SK-N-SH (cell line): ENCODE data around the gene FAM169A. TPM values are rescaled to one million over a fixed set of nuclear protein-coding genes. Genes with fewer than 3 reads are reported as not detected.

ENCODE experiments used
- CTCF ChIA-PET: fragments of 300-600, 350-600 bp; formaldehyde crosslinking; extraction: SDS; loops from one replicate; lab custom pipeline; 2021; lab: Yijun Ruan, JAX
- POLR2A ChIA-PET: fragments of 350-600 bp; sonication (Branson Sonifier 250); formaldehyde crosslinking; extraction: SDS; loops from one replicate; lab custom pipeline; 2020; ENCODE audit warnings: antibody characterized with exemption, inconsistent platforms; lab: Yijun Ruan, JAX
- DNase-seq: peaks from one replicate; pipeline ENCODE4 v3.0.0; 2012
- H2AFZ ChIP-seq: fragments of 200-600 bp; sonication (generic); 2 replicates; pipeline ENCODE4 v1.8.1; 2016; ENCODE audit warnings: antibody characterized with exemption, mild to moderate bottlenecking, low read depth
- H3F3A ChIP-seq: fragments of 200-600 bp; sonication (generic); replicated peaks from 2 replicates; pipeline ENCODE3; 2016; ENCODE audit warnings: antibody characterized with exemption, mild to moderate bottlenecking; ENCODE audit not compliant: insufficient read depth
- H3K27ac ChIP-seq, 2 experiments: fragments of 200-500 bp in 1 of 2; fragments of 200-600 bp in 1 of 2; sonication (Bioruptor generic) in 1 of 2; sonication (generic), shearing (Covaris generic) in 1 of 2; 2 replicates each; pipeline versions ENCODE4 v1.5.1 to v1.6.1; 2014 to 2016; ENCODE audit warnings: low read depth in 2 of 2, inconsistent platforms in 1 of 2, low read length in 1 of 2, mild to moderate bottlenecking in 1 of 2, mixed read lengths in 1 of 2
- H3K27me3 ChIP-seq: fragments of 200-600 bp; sonication (generic), shearing (Covaris generic); 2 replicates; pipeline ENCODE4 v1.6.1; 2016; ENCODE audit warnings: mixed run types; ENCODE audit not compliant: insufficient read depth
- H3K36me3 ChIP-seq, 2 experiments: fragments of 200-500 bp in 1 of 2; fragments of 200-600 bp in 1 of 2; sonication (Bioruptor generic) in 1 of 2; sonication (generic) in 1 of 2; replicated peaks in 1 of 2; 2 replicates each; pipeline versions ENCODE3 to v1.5.1; 2014 to 2016; ENCODE audit warnings: low read length in 1 of 2, mild to moderate bottlenecking in 1 of 2; ENCODE audit not compliant: insufficient read depth in 2 of 2, control insufficient read depth in 1 of 2
- H3K4me1 ChIP-seq, 2 experiments: fragments of 200-500 bp in 1 of 2; fragments of 200-600 bp in 1 of 2; sonication (Bioruptor generic) in 1 of 2; sonication (generic), shearing (Covaris generic) in 1 of 2; 2 replicates each; pipeline versions ENCODE4 v1.5.1 to v1.6.1; 2014 to 2016; ENCODE audit warnings: low read depth in 1 of 2, low read length in 1 of 2, mixed run types in 1 of 2; ENCODE audit not compliant: insufficient read depth in 2 of 2, control insufficient read depth in 1 of 2
- H3K4me2 ChIP-seq: fragments of 200-600 bp; sonication (generic), shearing (Covaris generic); 2 replicates; pipeline ENCODE4 v1.6.1; 2017; ENCODE audit warnings: mixed run types
- H3K4me3 ChIP-seq, 2 experiments: fragments of 200-500 bp in 1 of 2; fragments of 200-600 bp in 1 of 2; sonication (Bioruptor generic) in 1 of 2; sonication (generic), shearing (Covaris generic) in 1 of 2; 2 replicates each; pipeline versions ENCODE4 v1.5.1 to v1.8.1; 2014 to 2016; ENCODE audit warnings: low read depth in 2 of 2, inconsistent platforms in 1 of 2, low read length in 1 of 2, mild to moderate bottlenecking in 1 of 2, mixed read lengths in 1 of 2, moderate library complexity in 1 of 2
- H3K79me2 ChIP-seq: fragments of 200-600 bp; sonication (generic); 2 replicates; pipeline ENCODE4 v1.8.1; 2017; ENCODE audit warnings: mild to moderate bottlenecking; ENCODE audit not compliant: insufficient read depth
- H3K9ac ChIP-seq: fragments of 200-600 bp; sonication (generic); 2 replicates; pipeline ENCODE4 v1.6.1; 2017; ENCODE audit warnings: mixed run types
- H3K9me2 ChIP-seq: fragments of 200-600 bp; sonication (generic); 2 replicates; pipeline ENCODE4 v1.6.1; 2017; ENCODE audit warnings: mixed run types
- H3K9me3 ChIP-seq: fragments of 200-600 bp; sonication (generic); 2 replicates; pipeline ENCODE4 v1.6.1; 2017; ENCODE audit warnings: mixed run types, mild to moderate bottlenecking, moderate library complexity
- H4K20me1 ChIP-seq: fragments of 200-600 bp; sonication (generic); 2 replicates; pipeline ENCODE4 v1.6.1; 2017; ENCODE audit warnings: mild to moderate bottlenecking, mixed run types; ENCODE audit not compliant: insufficient read depth
- CHD2 ChIP-seq: fragments of 150-350 bp; IDR thresholded peaks from 2 replicates; pipeline ENCODE4 v1.6.1; 2018; ENCODE audit warnings: low read length; ENCODE audit not compliant: partially characterized antibody
- CTCF ChIP-seq: fragments of 200-600 bp; sonication (generic); IDR thresholded peaks from 2 replicates; pipeline ENCODE4 v1.6.1; 2017; ENCODE audit warnings: antibody characterized with exemption, mild to moderate bottlenecking, moderate library complexity
- ELF1 ChIP-seq: IDR thresholded peaks from 2 replicates; pipeline ENCODE4 v1.4.0; 2012
- EP300 ChIP-seq, 2 experiments: IDR thresholded peaks; 2 replicates each; pipeline versions ENCODE4 v1.4.0 to v1.6.1; 2012; ENCODE audit warnings: borderline replicate concordance in 1 of 2, low read depth in 1 of 2, low read length in 1 of 2
- FOSL2 ChIP-seq: IDR thresholded peaks from 2 replicates; pipeline ENCODE4 v1.4.0; 2012; ENCODE audit warnings: low read depth, mild to moderate bottlenecking, moderate library complexity, borderline replicate concordance
- GATA2 ChIP-seq: sonication (generic); formaldehyde crosslinking; IDR thresholded peaks from 2 replicates; pipeline ENCODE4 v1.5.0; 2020; ENCODE audit warnings: mild to moderate bottlenecking, missing genetic modification reagents
- NFIC ChIP-seq: IDR thresholded peaks from 2 replicates; pipeline ENCODE4 v1.4.0; 2012; ENCODE audit warnings: borderline replicate concordance
- REST ChIP-seq: IDR thresholded peaks from 2 replicates; pipeline ENCODE4 v1.6.1; 2012; ENCODE audit warnings: mild to moderate bottlenecking, low read depth, low read length, moderate library complexity
- RXRA ChIP-seq: IDR thresholded peaks from 2 replicates; pipeline ENCODE4 v1.4.0; 2012; ENCODE audit warnings: low read depth, mild to moderate bottlenecking, borderline replicate concordance
- SMC3 ChIP-seq: IDR thresholded peaks from 2 replicates; pipeline ENCODE4 v1.6.1; 2012; ENCODE audit warnings: low read depth, low read length, improper control_type of control experiment
- TAF1 ChIP-seq: IDR thresholded peaks from 2 replicates; pipeline ENCODE4 v1.6.1; 2012; ENCODE audit warnings: low read depth, mild to moderate bottlenecking, low read length, moderate library complexity, borderline replicate concordance
- ZBTB33 ChIP-seq: IDR thresholded peaks from 2 replicates; pipeline ENCODE4 v1.4.0; 2012; ENCODE audit warnings: low read depth, borderline replicate concordance
- WGBS: methylation state at CpG from one replicate; pipeline ENCODE4 v1.1.6; 2017; ENCODE audit warnings: low lambda C conversion rate; 5-methylcytosine and 5-hydroxymethylcytosine counted together
- polyA plus RNA-seq, 3 experiments: library from polyadenylated mRNA; depleted of rRNA; stranded (reverse); fragments of >200 nt; gene quantifications; 2 replicates each; pipeline ENCODE4 v1.2.3, GENCODE V29; 2012
- small RNA-seq, 7 experiments: library from RNA; depleted of rRNA; stranded (forward); fragments of <200 nt; gene quantifications; one replicate each; pipeline ENCODE3, GENCODE V24; 2012
- TF ChIP-seq, protein P1 (sequence below): fragments of 150-350 bp; IDR thresholded peaks from 2 replicates; pipeline ENCODE4 v1.6.1; 2017; ENCODE audit warnings: antibody characterized with exemption, low read length, low read depth, borderline replicate concordance

The FAM169A gene
- polyA plus RNA-seq, 1 of the 3 experiments (the other 2 are of a cell fraction), result 2.6 TPM

- peaks cover 14% of the 10 kb centered on the region for H3F3A ChIP-seq
- H3K4me3 ChIP-seq, result no peak overlapping the region
- no peak overlapping the region for H3K9ac ChIP-seq
- no peaks in the 10 kb centered on the region for H3K27me3 ChIP-seq
- 91% methylated on average over 6 of the region's 6 CpGs for WGBS
- CTCF ChIA-PET, result interaction anchor here (1.4 kb wide), 1 partner anchor 22 kb away, joined by 4 read pairs; no protein-coding TSS in a partner anchor
- peaks cover 85 to 93% of the 10 kb centered on the region in 2 experiments for H3K36me3 ChIP-seq
- H3K4me2 ChIP-seq, result no peak overlapping the region
- TF ChIP-seq CHD2 (no peak), SMC3 (no peak), FOSL2 (no peak), EP300 (IDR thresholded peaks at IDR 0.05; ENCODE audit: borderline replicate concordance in 1 of 2, low read depth in 1 of 2, low read length in 1 of 2) (no peak), ZBTB33 (no peak), NFIC (no peak), GATA2 (no peak), REST (no peak), ELF1 (no peak), CTCF (no peak), RXRA (no peak), TAF1 (no peak)
- TF ChIP-seq, protein P1, sequence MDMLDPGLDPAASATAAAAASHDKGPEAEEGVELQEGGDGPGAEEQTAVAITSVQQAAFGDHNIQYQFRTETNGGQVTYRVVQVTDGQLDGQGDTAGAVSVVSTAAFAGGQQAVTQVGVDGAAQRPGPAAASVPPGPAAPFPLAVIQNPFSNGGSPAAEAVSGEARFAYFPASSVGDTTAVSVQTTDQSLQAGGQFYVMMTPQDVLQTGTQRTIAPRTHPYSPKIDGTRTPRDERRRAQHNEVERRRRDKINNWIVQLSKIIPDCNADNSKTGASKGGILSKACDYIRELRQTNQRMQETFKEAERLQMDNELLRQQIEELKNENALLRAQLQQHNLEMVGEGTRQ, result no peak
- TF ChIP-seq, all 33 proteins: peak for 0
- H3K9me3 ChIP-seq, result no peaks in the 10 kb centered on the region
- H2AFZ ChIP-seq, result no peak overlapping the region
- DNase-seq, result no peak
- no peaks in the 10 kb centered on the region for H3K9me2 ChIP-seq
- H4K20me1 ChIP-seq, result no peaks in the 10 kb centered on the region
- H3K4me1 ChIP-seq, result no peaks in the 10 kb centered on the region
- POLR2A ChIA-PET, result no interaction called here
- H3K27ac ChIP-seq, result no peak overlapping the region
- H3K79me2 ChIP-seq, result no peaks in the 10 kb centered on the region
These were observed 129.4 kb downstream of the FAM169A start for GRCh38 chr5:74736759-74737158.

Small RNAs within 50 kb of the gene (small RNA-seq; reads per million reads assigned to genes)
- gene RF00561, result 0 reads per million in 7 experiments

Other genes with a start within 250 kb of the FAM169A start
- 20.3 and 23.9 TPM in 2 replicates for gene ENC1, start 225.7 kb downstream of the FAM169A start, polyA plus RNA-seq (2012; rRNA removed)
- gene HEXB, start 181.2 kb downstream of the FAM169A start, polyA plus RNA-seq (2012; rRNA removed), result 75.8 and 80.0 TPM in 2 replicates
- gene GFM2, start 99.3 kb downstream of the FAM169A start, polyA plus RNA-seq (2012; rRNA removed), result 29.5 and 37.3 TPM in 2 replicates
- gene NSA2, start 99.1 kb downstream of the FAM169A start, polyA plus RNA-seq (2012; rRNA removed), result 70.7 and 81.0 TPM in 2 replicates
- 0.02 and 0.03 TPM in 2 replicates for gene GCNT4, start 186.2 kb upstream of the FAM169A start, polyA plus RNA-seq (2012; rRNA removed)